H9 (cell line): ENCODE data around the gene LRRC8C. TPM values are rescaled to one million over a fixed set of nuclear protein-coding genes. Genes with fewer than 3 reads are reported as not detected.

ENCODE experiments used
- DNase-seq: peaks from one replicate; pipeline ENCODE4 v3.0.0-alpha.2; 2017
- H2AFZ ChIP-seq: one replicate; pipeline ENCODE4 v1.6.1; 2013; ENCODE audit warnings: mild to moderate bottlenecking, low read length, control low read depth, moderate library complexity
- H2AK5ac ChIP-seq: 2 replicates; pipeline ENCODE4 v1.6.1; 2013; ENCODE audit warnings: low read length, control low read depth, mixed read lengths; ENCODE audit not compliant: insufficient read length
- H2BK120ac ChIP-seq: one replicate; pipeline ENCODE4 v1.6.1; 2013; ENCODE audit warnings: low read depth, mild to moderate bottlenecking, low read length, control low read depth, inconsistent platforms; ENCODE audit not compliant: poor library complexity, severe bottlenecking
- H2BK12ac ChIP-seq: 2 replicates; pipeline ENCODE4 v1.6.1; 2013; ENCODE audit warnings: low read length, control low read depth, mixed read lengths, low read depth; ENCODE audit not compliant: insufficient read length
- H2BK15ac ChIP-seq: 2 replicates; pipeline ENCODE4 v1.6.1; 2013; ENCODE audit warnings: low read depth, low read length, control low read depth
- H2BK20ac ChIP-seq: one replicate; pipeline ENCODE4 v1.6.1; 2013; ENCODE audit warnings: low read depth, mild to moderate bottlenecking, low read length, control low read depth, inconsistent platforms; ENCODE audit not compliant: poor library complexity, severe bottlenecking
- H2BK5ac ChIP-seq: 2 replicates; pipeline ENCODE4 v1.6.1; 2013; ENCODE audit warnings: low read length, control low read depth, mixed read lengths; ENCODE audit not compliant: insufficient read length
- H3K14ac ChIP-seq: 2 replicates; pipeline ENCODE4 v1.6.1; 2013; ENCODE audit warnings: low read length, control low read depth; ENCODE audit not compliant: insufficient read depth
- H3K18ac ChIP-seq: 2 replicates; pipeline ENCODE4 v1.6.1; 2013; ENCODE audit warnings: low read depth, mild to moderate bottlenecking, mixed read lengths, low read length, control low read depth; ENCODE audit not compliant: insufficient read length
- H3K23ac ChIP-seq: 2 replicates; pipeline ENCODE4 v1.6.1; 2013; ENCODE audit warnings: low read length, control low read depth, mixed read lengths, low read depth; ENCODE audit not compliant: insufficient read length
- H3K23me2 ChIP-seq: 2 replicates; pipeline ENCODE4 v1.6.1; 2013; ENCODE audit warnings: low read depth, mild to moderate bottlenecking, mixed read lengths, low read length, control low read depth; ENCODE audit not compliant: insufficient read length, poor library complexity, severe bottlenecking
- H3K27ac ChIP-seq: 2 replicates; pipeline ENCODE4 v1.5.1; 2013; ENCODE audit warnings: low read length, control low read depth, mixed read lengths, low read depth; ENCODE audit not compliant: insufficient read length
- H3K27me3 ChIP-seq: 2 replicates; pipeline ENCODE4 v1.6.1; 2013; ENCODE audit warnings: low read length, control low read depth, inconsistent platforms; ENCODE audit not compliant: insufficient read depth
- H3K4ac ChIP-seq: 2 replicates; pipeline ENCODE4 v1.6.1; 2013; ENCODE audit warnings: low read depth, mild to moderate bottlenecking, control low read depth, inconsistent platforms, low read length, moderate library complexity
- H3K4me1 ChIP-seq: 2 replicates; pipeline ENCODE4 v1.6.1; 2013; ENCODE audit warnings: low read length, control low read depth, inconsistent platforms; ENCODE audit not compliant: insufficient read depth
- H3K4me2 ChIP-seq: 2 replicates; pipeline ENCODE4 v1.6.1; 2013; ENCODE audit warnings: low read length, control low read depth, mixed read lengths; ENCODE audit not compliant: insufficient read length, insufficient read depth
- H3K56ac ChIP-seq: 2 replicates; pipeline ENCODE4 v1.6.1; 2013; ENCODE audit warnings: low read depth, mild to moderate bottlenecking, mixed read lengths, low read length, control low read depth; ENCODE audit not compliant: insufficient read length
- H3K79me1 ChIP-seq: 2 replicates; pipeline ENCODE4 v1.6.1; 2013; ENCODE audit warnings: low read depth, mild to moderate bottlenecking, moderate library complexity, low read length, control low read depth, inconsistent platforms; ENCODE audit not compliant: insufficient read depth, poor library complexity, severe bottlenecking
- H3K79me2 ChIP-seq: 2 replicates; pipeline ENCODE4 v1.6.1; 2013; ENCODE audit warnings: low read length, control low read depth, inconsistent platforms; ENCODE audit not compliant: insufficient read depth
- H3K9ac ChIP-seq: 2 replicates; pipeline ENCODE4 v1.6.1; 2013; ENCODE audit warnings: low read length, control low read depth, mixed read lengths; ENCODE audit not compliant: insufficient read length; ENCODE audit errors: extremely low read depth
- H3K9me3 ChIP-seq: one replicate; pipeline ENCODE4 v1.6.1; 2013; ENCODE audit warnings: low read depth, low read length, inconsistent platforms; ENCODE audit not compliant: control insufficient read depth
- H3T11ph ChIP-seq: one replicate; pipeline ENCODE4 v1.6.1; 2013; ENCODE audit warnings: mild to moderate bottlenecking, low read length, control low read depth, inconsistent platforms
- H4K20me1 ChIP-seq: one replicate; pipeline ENCODE4 v1.6.1; 2013; ENCODE audit not compliant: control insufficient read depth, insufficient read length, insufficient read depth
- H4K5ac ChIP-seq: 2 replicates; pipeline ENCODE4 v1.6.1; 2013; ENCODE audit warnings: low read depth, mild to moderate bottlenecking, mixed read lengths, low read length, control low read depth; ENCODE audit not compliant: insufficient read length
- H4K8ac ChIP-seq: replicated peaks from 2 replicates; pipeline ENCODE4 v1.6.1; 2013; ENCODE audit warnings: low read length, control low read depth, mixed read lengths, low read depth; ENCODE audit not compliant: insufficient read length
- H4K91ac ChIP-seq: 2 replicates; pipeline ENCODE4 v1.6.1; 2013; ENCODE audit warnings: low read depth, mild to moderate bottlenecking, moderate library complexity, mixed read lengths, low read length, control low read depth; ENCODE audit not compliant: insufficient read length
- H3K27ac Mint-ChIP-seq, 3 experiments: 2 replicates in 2 of 3; 3 replicates in 1 of 3; pipeline ENCODE4 v1.8.0; 2020 to 2021; ENCODE audit warnings: mixed read lengths in 3 of 3, mild to moderate bottlenecking in 1 of 3, moderate library complexity in 1 of 3
- H3K27me3 Mint-ChIP-seq: 2 replicates; pipeline ENCODE4 v1.8.0; 2021; ENCODE audit warnings: low read depth, mild to moderate bottlenecking, moderate library complexity, mixed read lengths
- H3K36me3 Mint-ChIP-seq, 3 experiments: 2 replicates in 2 of 3; 3 replicates in 1 of 3; pipeline ENCODE4 v1.8.0; 2020 to 2021; ENCODE audit warnings: low read depth in 3 of 3, mixed read lengths in 3 of 3; ENCODE audit not compliant: insufficient read depth in 1 of 3
- H3K4me1 Mint-ChIP-seq, 2 experiments: 2 replicates each; pipeline ENCODE4 v1.8.0; 2020; ENCODE audit warnings: mixed read lengths in 2 of 2
- H3K4me3 Mint-ChIP-seq, 2 experiments: 2 replicates in 1 of 2; 3 replicates in 1 of 2; pipeline ENCODE4 v1.8.0; 2020 to 2021; ENCODE audit warnings: mild to moderate bottlenecking in 2 of 2, mixed read lengths in 2 of 2, moderate library complexity in 1 of 2
- H3K9me3 Mint-ChIP-seq, 2 experiments: 2 replicates in 1 of 2; 3 replicates in 1 of 2; pipeline ENCODE4 v1.8.0; 2020; ENCODE audit warnings: mild to moderate bottlenecking in 2 of 2, mixed read lengths in 2 of 2, moderate library complexity in 1 of 2
- CTCF ChIP-seq: fragments of 200-600 bp; sonication (generic); conservative IDR thresholded peaks from 3 replicates; pipeline ENCODE4 v1.8.0; 2021; ENCODE audit warnings: antibody characterized with exemption, mild to moderate bottlenecking
- WGBS: extraction: QIAGEN DNeasy Blood & Tissue Kit; methylation state at CpG from one replicate; pipeline ENCODE4 v1.1.7; 2013; ENCODE audit warnings: missing lambda C conversion rate, low lambda C conversion rate, mixed read lengths; ENCODE audit not compliant: insufficient read length; ENCODE audit errors: extremely low coverage; 5-methylcytosine and 5-hydroxymethylcytosine counted together
- total RNA-seq: library from RNA; stranded (reverse); gene quantifications from 2 replicates; pipeline ENCODE4 v1.2.1, GENCODE V29; 2021

LRRC8C gene
- total RNA-seq, 1 experiment from 2014 or later: 1.9 TPM

- no peak overlapping the region for H3K4ac ChIP-seq
- H3K27me3 ChIP-seq: no peaks in the 10 kb centered on the region
- H3T11ph ChIP-seq: no peak overlapping the region
- no peaks in the 10 kb centered on the region for H3K23me2 ChIP-seq
- H2BK12ac ChIP-seq: no peak overlapping the region
- peak overlapping the region; percentile 4 to 90 (median 56); a peak in 6 of 7 replicates for H3K27ac Mint-ChIP-seq
- no peaks in the 10 kb centered on the region; a peak in 1 of 5 replicates for H3K9me3 Mint-ChIP-seq
- H3K79me1 ChIP-seq: no peaks in the 10 kb centered on the region
- H2BK20ac ChIP-seq: no peak overlapping the region
- no peak overlapping the region for H3K9ac ChIP-seq
- H3K14ac ChIP-seq: no peak overlapping the region
- H3K4me1 Mint-ChIP-seq: peaks cover 43 to 55% of the 10 kb centered on the region in 2 experiments
- H3K27me3 Mint-ChIP-seq: no peaks in the 10 kb centered on the region
- H2BK5ac ChIP-seq: no peak overlapping the region
- H2AFZ ChIP-seq: no peak overlapping the region
- H4K8ac ChIP-seq: no peak overlapping the region
- 0 out of 5 replicates have a peak overlapping the region, but pooled peaks of 1 of the 2 experiments have one; percentile 9 for H3K4me3 Mint-ChIP-seq
- H3K56ac ChIP-seq: no peak overlapping the region
- no peak overlapping the region for H4K91ac ChIP-seq
- no peak overlapping the region for H3K4me2 ChIP-seq
- no peak overlapping the region for H3K23ac ChIP-seq
- no peak overlapping the region for H3K27ac ChIP-seq
- H3K4me1 ChIP-seq: peaks cover 11% of the 10 kb centered on the region; the same call in 1 of the 2 replicates
- H4K20me1 ChIP-seq: no peaks in the 10 kb centered on the region
- H2BK15ac ChIP-seq: no peak overlapping the region
- no CpG with 5 or more reads among the region's 2 CpGs for WGBS
- no peak for DNase-seq
- peak; percentile 9; the same call in 1 of the 3 replicates for TF ChIP-seq CTCF
- H2BK120ac ChIP-seq: no peak overlapping the region
- H3K36me3 Mint-ChIP-seq: peaks cover 0 to 2% (median 0%) of the 10 kb centered on the region in 3 experiments; a peak in 2 of 7 replicates
- no peaks in the 10 kb centered on the region for H3K9me3 ChIP-seq
- no peak overlapping the region for H3K18ac ChIP-seq
- no peaks in the 10 kb centered on the region for H3K79me2 ChIP-seq
- no peak overlapping the region for H2AK5ac ChIP-seq
- H4K5ac ChIP-seq: no peak overlapping the region
These were observed 33.6 kb upstream of the LRRC8C start for GRCh38 chr1:89599332-89599630.
